ENCODE measurements around the gene PSORS1C2.

PSORS1C2 gene

DNA sequence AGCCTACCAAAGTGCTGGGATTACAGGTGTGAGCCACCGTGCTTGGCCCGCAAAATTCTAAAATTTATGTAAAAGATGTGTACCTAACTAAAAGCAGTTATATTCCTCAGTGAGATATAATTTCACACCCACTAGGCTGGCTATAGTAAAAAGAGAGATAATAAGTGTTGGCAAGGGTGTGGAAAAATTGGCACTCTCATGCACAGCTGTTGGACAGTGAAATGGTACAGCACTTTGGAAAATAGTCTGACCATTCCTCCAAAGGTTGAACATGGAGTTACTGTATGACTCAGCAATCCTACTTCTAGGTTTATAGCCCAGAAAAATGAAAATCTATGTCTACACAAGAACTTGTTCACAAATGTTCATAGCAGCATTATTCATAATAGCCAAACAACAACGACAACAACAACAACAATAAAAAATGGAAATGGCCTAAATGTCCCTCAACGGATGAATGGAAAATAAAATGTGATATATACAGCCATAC, 40.4 kb downstream of the PSORS1C2 start:
- DNase-seq (ENCODE audit: low read depth), result no peak
- TF ChIP-seq, protein P1, sequence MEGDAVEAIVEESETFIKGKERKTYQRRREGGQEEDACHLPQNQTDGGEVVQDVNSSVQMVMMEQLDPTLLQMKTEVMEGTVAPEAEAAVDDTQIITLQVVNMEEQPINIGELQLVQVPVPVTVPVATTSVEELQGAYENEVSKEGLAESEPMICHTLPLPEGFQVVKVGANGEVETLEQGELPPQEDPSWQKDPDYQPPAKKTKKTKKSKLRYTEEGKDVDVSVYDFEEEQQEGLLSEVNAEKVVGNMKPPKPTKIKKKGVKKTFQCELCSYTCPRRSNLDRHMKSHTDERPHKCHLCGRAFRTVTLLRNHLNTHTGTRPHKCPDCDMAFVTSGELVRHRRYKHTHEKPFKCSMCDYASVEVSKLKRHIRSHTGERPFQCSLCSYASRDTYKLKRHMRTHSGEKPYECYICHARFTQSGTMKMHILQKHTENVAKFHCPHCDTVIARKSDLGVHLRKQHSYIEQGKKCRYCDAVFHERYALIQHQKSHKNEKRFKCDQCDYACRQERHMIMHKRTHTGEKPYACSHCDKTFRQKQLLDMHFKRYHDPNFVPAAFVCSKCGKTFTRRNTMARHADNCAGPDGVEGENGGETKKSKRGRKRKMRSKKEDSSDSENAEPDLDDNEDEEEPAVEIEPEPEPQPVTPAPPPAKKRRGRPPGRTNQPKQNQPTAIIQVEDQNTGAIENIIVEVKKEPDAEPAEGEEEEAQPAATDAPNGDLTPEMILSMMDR (IDR thresholded peaks at IDR 0.05; ENCODE audit: control insufficient read depth, extremely low read depth, insufficient read depth), result no peak
- H3K4me3 ChIP-seq (ENCODE audit: low read depth, low read length), result no peak overlapping the region

DNA sequence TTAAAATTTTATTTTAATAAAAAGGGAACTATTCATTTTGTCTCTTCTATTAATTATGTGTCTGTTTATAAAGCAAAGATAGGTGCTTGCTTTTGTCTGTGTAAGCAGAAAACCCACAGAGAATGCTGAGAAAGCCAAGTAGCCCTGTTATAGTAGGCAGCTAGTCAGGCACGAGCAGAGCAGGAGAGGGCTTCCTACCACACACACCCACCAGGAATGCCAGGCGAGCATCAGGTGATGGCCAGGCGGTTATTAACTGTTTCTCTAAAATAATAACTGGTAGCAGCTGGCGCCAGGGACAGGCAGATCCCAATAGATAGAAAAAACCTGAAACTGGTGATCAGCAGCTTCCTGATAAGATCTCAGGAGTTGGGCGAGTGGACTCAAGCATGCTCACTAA, 42.2 kb downstream of the PSORS1C2 start:
- no peak overlapping the region for H3K4me3 ChIP-seq (ENCODE audit: low read depth, low read length)
- no peak for DNase-seq (ENCODE audit: low read depth)
- TF ChIP-seq, protein P1 (IDR thresholded peaks at IDR 0.05; ENCODE audit: control insufficient read depth, extremely low read depth, insufficient read depth), result no peak

DNA sequence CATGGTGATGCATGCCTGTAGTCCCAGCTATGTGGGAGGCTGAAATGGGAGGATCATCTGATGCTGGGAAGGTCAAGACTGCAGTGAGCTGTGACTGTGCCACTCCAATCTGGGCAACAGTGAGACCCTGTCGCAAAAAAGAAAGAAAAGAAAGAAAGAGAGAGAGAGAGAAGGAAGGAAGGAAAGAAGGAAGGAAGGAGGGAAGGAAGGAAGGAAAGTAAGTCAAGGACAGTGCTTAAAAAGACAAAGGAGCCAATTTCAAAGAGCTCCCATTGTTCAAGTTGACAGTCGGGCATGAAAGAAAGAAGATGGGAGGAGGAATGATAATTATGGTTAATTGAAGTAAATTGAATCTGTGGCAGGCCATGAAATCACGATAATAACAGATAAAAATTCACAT, 42.7 kb downstream of the PSORS1C2 start:
- DNase-seq (ENCODE audit: low read depth), result no peak
- TF ChIP-seq, protein P1 (IDR thresholded peaks at IDR 0.05; ENCODE audit: control insufficient read depth, extremely low read depth, insufficient read depth), result no peak
- H3K4me3 ChIP-seq (ENCODE audit: low read depth, low read length), result no peak overlapping the region

DNA sequence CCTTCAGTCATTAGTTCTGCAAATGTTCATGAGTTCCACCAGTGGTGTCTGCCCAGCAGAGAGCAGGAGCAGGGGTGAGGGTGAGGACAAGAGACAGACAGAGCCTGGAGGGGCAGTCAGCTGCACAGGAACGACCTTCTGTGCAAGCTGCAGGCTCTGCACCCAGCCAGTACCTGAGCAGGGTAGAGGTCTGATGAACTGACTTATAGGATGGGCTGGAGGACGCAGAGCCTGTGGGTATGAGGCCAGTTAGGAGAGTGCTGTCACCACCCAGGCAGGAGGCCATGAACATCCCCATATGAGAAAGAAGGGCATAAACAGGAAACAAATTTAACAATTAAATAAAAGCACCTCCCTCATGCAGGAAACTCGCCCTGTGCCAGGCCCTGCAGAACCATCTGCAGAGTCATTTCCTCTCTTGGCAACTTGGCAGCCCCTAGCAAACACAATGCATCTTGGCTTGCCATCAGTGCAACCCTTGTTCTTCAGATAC, 44.4 kb downstream of the PSORS1C2 start:
- DNase-seq (ENCODE audit: low read depth), result no peak
- H3K4me3 ChIP-seq (ENCODE audit: low read depth, low read length), result no peak overlapping the region
- TF ChIP-seq, protein P1 (IDR thresholded peaks at IDR 0.05; ENCODE audit: control insufficient read depth, extremely low read depth, insufficient read depth), result no peak

DNA sequence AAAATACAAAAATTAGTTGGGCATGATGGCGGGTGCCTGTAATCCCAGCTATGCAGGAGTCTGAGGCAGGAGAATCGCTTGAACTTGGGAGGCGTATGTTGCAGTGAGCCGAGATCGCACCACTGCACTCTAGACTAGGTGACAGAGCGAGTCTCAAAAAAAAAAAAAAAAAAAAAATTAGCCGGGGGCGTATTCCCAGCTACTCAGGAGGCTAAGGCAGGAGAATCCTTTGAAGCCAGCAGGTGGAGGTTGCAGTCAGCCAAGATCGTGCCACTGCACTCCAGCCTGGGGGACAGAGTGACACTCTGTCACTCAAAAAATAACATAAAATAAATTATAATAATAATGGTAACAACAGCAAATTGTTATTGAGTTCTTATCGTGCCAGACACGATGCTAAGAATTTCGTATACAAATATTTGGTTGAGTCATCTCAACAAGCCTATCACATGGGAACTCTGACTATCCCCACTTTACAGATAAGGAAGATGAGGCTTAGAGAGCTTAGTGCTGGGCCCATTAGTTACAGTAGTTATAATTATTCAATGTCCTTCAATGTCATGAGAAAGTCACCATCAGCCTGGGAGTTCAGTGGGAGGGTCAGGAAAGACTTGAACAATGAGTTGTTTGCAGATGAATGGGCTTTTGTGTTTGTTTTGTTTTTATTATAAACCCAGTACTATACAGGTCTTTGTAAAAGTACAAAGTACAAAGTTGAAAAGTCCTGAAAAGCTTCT, 45.9 kb downstream of the PSORS1C2 start:
- H3K4me3 ChIP-seq (ENCODE audit: low read depth, low read length), result no peak overlapping the region
- TF ChIP-seq, protein P1 (IDR thresholded peaks at IDR 0.05; ENCODE audit: control insufficient read depth, extremely low read depth, insufficient read depth), result no peak
- DNase-seq (ENCODE audit: low read depth), result no peak

DNA sequence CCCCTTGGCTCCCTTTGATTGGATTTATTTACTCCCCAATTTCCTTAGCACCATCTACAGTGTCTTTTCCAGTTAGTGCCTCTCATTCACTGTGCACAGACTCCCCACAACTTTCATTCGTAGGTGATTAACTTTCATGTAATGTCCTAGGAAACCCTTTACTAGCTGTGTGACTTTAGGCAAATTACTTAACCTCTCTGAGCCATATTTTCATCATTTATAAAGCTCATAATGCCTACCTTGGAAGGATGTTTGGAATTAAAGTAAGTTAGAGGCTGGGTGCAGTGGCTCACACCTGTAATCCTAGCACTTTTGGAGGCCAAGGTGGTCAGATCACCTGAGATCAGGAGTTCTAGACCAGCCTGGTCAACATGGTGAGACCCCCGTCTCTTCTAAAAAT, 46.6 kb downstream of the PSORS1C2 start:
- TF ChIP-seq, protein P1 (IDR thresholded peaks at IDR 0.05; ENCODE audit: control insufficient read depth, extremely low read depth, insufficient read depth), result no peak
- no peak for DNase-seq (ENCODE audit: low read depth)
- H3K4me3 ChIP-seq (ENCODE audit: low read depth, low read length), result no peak overlapping the region

DNA sequence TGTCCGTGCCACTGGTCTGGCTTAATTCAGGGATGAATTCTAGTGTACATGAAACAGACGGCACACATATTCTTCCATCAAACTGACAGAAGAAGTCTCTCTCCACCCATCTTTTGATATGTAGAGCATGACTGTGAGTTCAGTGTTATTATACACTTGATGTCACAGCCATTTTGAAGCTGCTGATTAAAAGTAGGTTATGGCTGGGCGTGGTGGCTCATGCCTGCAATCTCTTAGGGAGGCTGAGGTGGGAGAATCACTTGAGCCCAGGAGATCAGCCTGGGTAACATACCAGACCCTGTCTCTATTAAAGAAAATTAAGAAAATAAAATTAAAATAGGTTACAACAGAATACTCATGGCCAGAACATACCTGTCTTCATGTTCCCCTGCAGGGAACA, 47.2 kb downstream of the PSORS1C2 start:
- H3K4me3 ChIP-seq (ENCODE audit: low read depth, low read length), result no peak overlapping the region
- TF ChIP-seq, protein P1 (IDR thresholded peaks at IDR 0.05; ENCODE audit: control insufficient read depth, extremely low read depth, insufficient read depth), result no peak
- no peak for DNase-seq (ENCODE audit: low read depth)

All from LNCaP clone FGC (cell line).